ENCODE measurements around the gene BCL11A. TPM values are rescaled to one million over a fixed set of nuclear protein-coding genes. Genes with fewer than 3 reads are reported as not detected.
A peak's percentile ranks its signal among the peaks of the same experiment; 100 is the strongest.

BCL11A gene
- total RNA-seq, 2 experiments from 2014 or later = 0.45 to 0.54 TPM

DNA sequence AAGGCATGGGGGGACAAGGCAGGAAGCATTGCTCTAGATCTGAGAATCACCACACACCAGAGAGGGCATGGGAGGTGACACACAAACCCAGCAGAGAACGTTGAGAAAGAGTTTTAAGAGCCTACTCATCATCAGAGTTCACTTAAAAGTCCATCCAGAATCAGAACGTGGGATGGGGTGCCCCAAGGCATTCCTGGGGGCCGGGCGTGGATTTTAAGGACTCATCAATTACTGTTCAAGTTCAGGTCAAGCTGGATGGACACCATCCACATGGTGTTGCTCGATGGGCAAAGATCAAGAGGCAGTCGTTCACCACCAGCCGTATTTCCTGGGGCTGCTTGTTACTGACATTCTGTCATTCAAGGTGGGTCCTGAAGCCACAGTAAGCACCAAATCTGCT is 34.9 kb downstream of the BCL11A start:
- ChIA-PET CTCF (no interaction called here), POLR2A (no interaction called here)
- ATAC-seq (no peak), DNase-seq (no peak)
- Mint-ChIP-seq H3K9me3 (no peaks in the 10 kb centered on the region), H3K27me3 (peaks cover 6% of the 10 kb centered on the region), H3K36me3 (ENCODE audit: low read depth) (no peaks in the 10 kb centered on the region), H3K27ac (no peak overlapping the region), H3K4me3 (no peak overlapping the region), H3K4me1 (ENCODE audit: low read depth) (peaks cover 20% of the 10 kb centered on the region)
- TF ChIP-seq CTCF (IDR thresholded peaks at IDR 0.05) = no peak
- intact Hi-C loops (cut with micrococcal nuclease) = no loop called here

DNA sequence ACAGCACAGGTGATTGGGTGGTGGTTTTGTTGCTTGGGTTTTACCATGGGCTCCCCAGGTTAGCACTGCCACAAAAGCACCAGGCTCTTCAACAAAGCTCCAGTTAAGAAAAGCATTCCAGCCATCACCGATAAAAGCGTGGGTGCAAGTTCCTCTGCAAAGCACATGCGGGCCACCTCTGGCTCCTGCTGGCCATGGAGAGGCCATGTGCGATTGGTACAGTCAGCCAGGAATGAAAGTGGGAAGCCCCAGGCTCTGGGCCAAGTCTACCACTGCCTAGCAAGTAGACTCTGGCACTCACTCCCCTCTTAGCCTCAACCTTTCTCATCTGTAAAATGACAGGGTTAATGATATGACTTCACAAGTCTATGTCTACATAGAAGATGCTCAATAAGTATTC is 36.0 kb downstream of the BCL11A start:
- H3K36me3 Mint-ChIP-seq (ENCODE audit: low read depth) = no peaks in the 10 kb centered on the region
- no peak overlapping the region for H3K4me3 Mint-ChIP-seq
- POLR2A ChIA-PET = no interaction called here
- TF ChIP-seq CTCF (IDR thresholded peaks at IDR 0.05) = no peak
- H3K9me3 Mint-ChIP-seq = no peaks in the 10 kb centered on the region
- H3K4me1 Mint-ChIP-seq (ENCODE audit: low read depth) = peaks cover 20% of the 10 kb centered on the region
- intact Hi-C loops (cut with micrococcal nuclease) = no loop called here
- DNase-seq = no peak
- H3K27ac Mint-ChIP-seq = no peak overlapping the region
- ATAC-seq = no peak
- H3K27me3 Mint-ChIP-seq = peaks cover 7% of the 10 kb centered on the region
- CTCF ChIA-PET = interaction anchor here (1.5 kb wide), 1 partner anchor 19 kb away, joined by 3 read pairs; no protein-coding TSS in a partner anchor

GRCh38 chr2:60516826-60517225 is 36.6 kb downstream of the BCL11A start:
- no peak for TF ChIP-seq CTCF (IDR thresholded peaks at IDR 0.05)
- ATAC-seq (no peak), DNase-seq (no peak)
- CTCF ChIA-PET = interaction anchor here (1.4 to 1.5 kb wide), 2 partner anchors 12 to 20 kb away, joined by 3 read pairs; no protein-coding TSS in a partner anchor
- Mint-ChIP-seq H3K4me3 (no peak overlapping the region), H3K27ac (no peak overlapping the region), H3K27me3 (peaks cover 7% of the 10 kb centered on the region), H3K9me3 (no peaks in the 10 kb centered on the region), H3K4me1 (ENCODE audit: low read depth) (peaks cover 20% of the 10 kb centered on the region), H3K36me3 (ENCODE audit: low read depth) (no peaks in the 10 kb centered on the region)
- intact Hi-C loops (cut with micrococcal nuclease) = no loop called here
- POLR2A ChIA-PET = no interaction called here

DNA sequence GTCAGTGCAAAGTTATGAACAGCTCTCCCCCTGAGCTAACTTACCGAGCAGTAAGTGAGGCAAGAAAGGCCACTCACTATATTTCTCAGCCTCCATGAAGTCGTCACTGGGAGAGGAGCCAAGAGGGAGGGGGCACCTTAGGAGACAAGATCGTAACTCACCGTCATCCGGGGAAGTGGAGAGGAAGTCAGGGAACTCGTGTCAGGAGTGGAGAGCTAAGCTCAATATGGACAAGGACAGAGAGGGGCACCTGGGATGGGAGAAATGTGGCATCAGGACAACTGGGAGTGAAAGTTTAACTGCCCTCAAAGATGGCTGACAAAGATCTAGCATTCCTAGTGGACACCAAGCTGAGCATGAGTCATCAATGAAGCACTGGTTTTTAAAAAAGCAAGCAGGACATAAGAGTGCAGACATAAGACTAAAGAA is 37.1 kb downstream of the BCL11A start:
- no peak overlapping the region for H3K4me3 Mint-ChIP-seq
- TF ChIP-seq CTCF (IDR thresholded peaks at IDR 0.05) = no peak
- ChIA-PET POLR2A (no interaction called here), CTCF (interaction anchor here (1.3 to 1.9 kb wide), 3 partner anchors 13 to 65 kb away, joined by 3 to 4 read pairs (median 3); no protein-coding TSS in a partner anchor)
- H3K9me3 Mint-ChIP-seq = no peaks in the 10 kb centered on the region
- peaks cover 20% of the 10 kb centered on the region for H3K4me1 Mint-ChIP-seq (ENCODE audit: low read depth)
- ATAC-seq = no peak
- DNase-seq = no peak
- H3K36me3 Mint-ChIP-seq (ENCODE audit: low read depth) = no peaks in the 10 kb centered on the region
- H3K27me3 Mint-ChIP-seq = peaks cover 8% of the 10 kb centered on the region
- intact Hi-C loops (cut with micrococcal nuclease) = no loop called here
- no peak overlapping the region for H3K27ac Mint-ChIP-seq

DNA sequence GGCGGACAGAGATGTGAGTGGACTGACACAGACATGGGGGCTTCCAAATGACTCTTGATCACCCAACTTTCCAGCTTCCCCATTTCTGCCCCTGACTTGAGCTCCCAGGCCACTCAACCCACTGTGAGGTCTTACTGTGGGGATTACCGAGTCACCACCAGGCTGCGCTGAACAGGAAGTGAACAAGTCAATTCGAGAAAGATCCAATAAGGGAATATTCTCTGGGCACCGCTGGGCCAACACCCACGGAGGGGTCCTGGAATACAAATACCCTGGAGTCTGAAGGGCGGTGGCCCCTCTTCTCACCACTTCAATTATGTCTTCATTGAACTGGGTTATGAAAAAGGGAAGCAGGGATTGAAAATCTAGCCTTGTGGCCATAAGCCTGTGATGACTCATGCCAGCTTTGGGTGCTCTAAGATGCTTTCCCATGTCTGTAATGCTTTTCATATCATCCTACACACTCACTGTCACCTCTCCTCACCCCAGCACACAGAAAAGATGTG is 37.7 kb downstream of the BCL11A start:
- Mint-ChIP-seq H3K4me1 (ENCODE audit: low read depth) (peaks cover 20% of the 10 kb centered on the region), H3K36me3 (ENCODE audit: low read depth) (no peaks in the 10 kb centered on the region), H3K4me3 (no peak overlapping the region), H3K27ac (no peak overlapping the region), H3K9me3 (no peaks in the 10 kb centered on the region), H3K27me3 (peaks cover 8% of the 10 kb centered on the region)
- intact Hi-C loops (cut with micrococcal nuclease) = no loop called here
- ChIA-PET POLR2A (no interaction called here), CTCF (interaction anchor here (1.3 to 1.9 kb wide), 3 partner anchors 13 to 66 kb away, joined by 3 to 4 read pairs (median 3); no protein-coding TSS in a partner anchor)
- ATAC-seq (peak; percentile 73), DNase-seq (peak; percentile 41)
- TF ChIP-seq CTCF (IDR thresholded peaks at IDR 0.05) = no peak
